ENCODE measurements around the gene SH3YL1. TPM values are rescaled to one million over a fixed set of nuclear protein-coding genes. Genes with fewer than 3 reads are reported as not detected.

The SH3YL1 gene
- polyA plus RNA-seq, 2 of the 4 experiments (the other 2 are of a cell fraction): 12.8 to 23.9 TPM

DNA sequence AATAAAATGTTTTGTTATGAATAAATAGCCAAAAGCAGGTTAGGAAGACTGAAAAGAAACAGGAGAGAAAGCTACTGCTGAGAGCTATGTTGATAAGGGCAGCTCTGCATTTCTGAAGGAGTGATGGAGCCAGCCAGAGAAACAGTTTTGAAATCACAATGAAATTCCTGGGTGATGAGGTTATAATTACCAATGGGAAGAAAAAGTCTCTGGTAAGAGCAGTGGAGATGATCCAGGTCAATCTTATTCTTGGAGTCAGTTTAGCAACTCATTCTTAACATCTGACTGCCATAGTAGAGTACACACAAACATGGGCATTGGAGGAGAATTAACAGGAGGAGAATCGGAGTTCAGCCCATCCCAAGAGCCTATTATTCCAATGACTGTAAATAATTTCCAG lies 21.7 kb upstream of the SH3YL1 start:
- ChIA-PET POLR2A (no interaction called here), CTCF (interaction anchor here (0.6 to 1.4 kb wide), 3 partner anchors 13 to 267 kb away, joined by 3 read pairs; no protein-coding TSS in a partner anchor)
- TF ChIP-seq HOXA7 (CRISPR knock-in tag; IDR thresholded peaks at IDR 0.05) (no peak), JUNB (IDR thresholded peaks at IDR 0.05) (no peak), ZNF302 (CRISPR knock-in tag; IDR thresholded peaks at IDR 0.05) (no peak), CHD2 (IDR thresholded peaks at IDR 0.05; ENCODE audit: low read length, partially characterized antibody) (no peak), NR3C1 (IDR thresholded peaks at IDR 0.05) (no peak), RNF2 (IDR thresholded peaks at IDR 0.05; ENCODE audit: borderline replicate concordance, low read depth) (no peak), RCOR1 (IDR thresholded peaks at IDR 0.05; ENCODE audit: low read depth, low read length) (no peak)
- TF ChIP-seq, protein P1, sequence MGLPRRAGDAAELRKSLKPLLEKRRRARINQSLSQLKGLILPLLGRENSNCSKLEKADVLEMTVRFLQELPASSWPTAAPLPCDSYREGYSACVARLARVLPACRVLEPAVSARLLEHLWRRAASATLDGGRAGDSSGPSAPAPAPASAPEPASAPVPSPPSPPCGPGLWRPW (IDR thresholded peaks at IDR 0.05): no peak
- WGBS (ENCODE audit: missing lambda C conversion rate): 96% methylated on average over 1 of the region's 1 CpG
- Histone ChIP-seq H3K4me1 (peaks cover 16% of the 10 kb centered on the region), H3K4me2 (no peak overlapping the region), H3K9me3 (no peaks in the 10 kb centered on the region), H3K4me3 (no peak overlapping the region), H3K27ac (no peak overlapping the region)
- FAIRE-seq (no peak), DNase-seq (ENCODE audit: low read depth in 1 of 2, low spot score in 1 of 2) (no peak), ATAC-seq (no peak)

DNA sequence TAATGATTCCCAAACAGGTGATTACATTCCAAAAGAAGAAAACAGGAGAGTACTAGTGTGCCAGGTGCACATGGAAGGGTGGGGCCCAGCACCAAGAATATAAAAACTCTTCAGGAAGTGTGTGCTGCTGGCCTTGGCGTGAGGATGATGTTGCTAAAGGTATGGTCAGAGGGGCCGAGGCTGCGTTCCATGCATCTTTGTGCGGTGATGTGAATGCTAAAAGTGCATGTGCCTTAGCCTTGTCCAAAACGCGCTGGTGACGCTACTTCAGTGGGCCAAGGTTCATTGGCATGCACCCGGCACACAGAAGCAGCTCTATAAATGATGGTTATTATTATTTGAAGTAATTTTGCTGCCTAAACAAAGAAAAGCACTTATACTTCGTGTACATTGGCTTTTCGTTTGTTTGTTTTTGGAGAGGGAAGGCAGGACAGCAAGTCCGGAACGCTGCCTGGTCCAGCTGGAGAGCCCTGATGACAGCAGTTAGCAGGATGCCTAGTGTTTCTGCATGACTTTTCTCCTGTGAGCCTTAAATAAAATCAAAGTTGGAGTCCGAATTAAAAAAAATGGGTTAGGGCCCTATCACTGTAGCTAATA lies 21.2 kb upstream of the SH3YL1 start:
- ATAC-seq (no peak), DNase-seq (ENCODE audit: low read depth in 1 of 2, low spot score in 1 of 2) (no peak), FAIRE-seq (no peak)
- Histone ChIP-seq H3K4me2 (no peak overlapping the region), H3K27ac (no peak overlapping the region), H3K4me3 (no peak overlapping the region), H3K9me3 (no peaks in the 10 kb centered on the region), H3K4me1 (peaks cover 16% of the 10 kb centered on the region)
- TF ChIP-seq CEBPB (IDR thresholded peaks at IDR 0.05): no peak
- no peak for TF ChIP-seq FOSB (CRISPR knock-in tag; IDR thresholded peaks at IDR 0.05)
- TF ChIP-seq TFCP2L1 (CRISPR knock-in tag; IDR thresholded peaks at IDR 0.05): no peak
- TF ChIP-seq, protein P2, sequence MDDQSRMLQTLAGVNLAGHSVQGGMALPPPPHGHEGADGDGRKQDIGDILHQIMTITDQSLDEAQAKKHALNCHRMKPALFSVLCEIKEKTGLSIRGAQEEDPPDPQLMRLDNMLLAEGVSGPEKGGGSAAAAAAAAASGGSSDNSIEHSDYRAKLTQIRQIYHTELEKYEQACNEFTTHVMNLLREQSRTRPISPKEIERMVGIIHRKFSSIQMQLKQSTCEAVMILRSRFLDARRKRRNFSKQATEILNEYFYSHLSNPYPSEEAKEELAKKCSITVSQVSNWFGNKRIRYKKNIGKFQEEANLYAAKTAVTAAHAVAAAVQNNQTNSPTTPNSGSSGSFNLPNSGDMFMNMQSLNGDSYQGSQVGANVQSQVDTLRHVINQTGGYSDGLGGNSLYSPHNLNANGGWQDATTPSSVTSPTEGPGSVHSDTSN (IDR thresholded peaks at IDR 0.05): no peak
- TF ChIP-seq KDM5A (IDR thresholded peaks at IDR 0.05): no peak
- TF ChIP-seq JUNB (IDR thresholded peaks at IDR 0.05): no peak
- TF ChIP-seq, protein P1 (IDR thresholded peaks at IDR 0.05): no peak
- TF ChIP-seq, protein P3, sequence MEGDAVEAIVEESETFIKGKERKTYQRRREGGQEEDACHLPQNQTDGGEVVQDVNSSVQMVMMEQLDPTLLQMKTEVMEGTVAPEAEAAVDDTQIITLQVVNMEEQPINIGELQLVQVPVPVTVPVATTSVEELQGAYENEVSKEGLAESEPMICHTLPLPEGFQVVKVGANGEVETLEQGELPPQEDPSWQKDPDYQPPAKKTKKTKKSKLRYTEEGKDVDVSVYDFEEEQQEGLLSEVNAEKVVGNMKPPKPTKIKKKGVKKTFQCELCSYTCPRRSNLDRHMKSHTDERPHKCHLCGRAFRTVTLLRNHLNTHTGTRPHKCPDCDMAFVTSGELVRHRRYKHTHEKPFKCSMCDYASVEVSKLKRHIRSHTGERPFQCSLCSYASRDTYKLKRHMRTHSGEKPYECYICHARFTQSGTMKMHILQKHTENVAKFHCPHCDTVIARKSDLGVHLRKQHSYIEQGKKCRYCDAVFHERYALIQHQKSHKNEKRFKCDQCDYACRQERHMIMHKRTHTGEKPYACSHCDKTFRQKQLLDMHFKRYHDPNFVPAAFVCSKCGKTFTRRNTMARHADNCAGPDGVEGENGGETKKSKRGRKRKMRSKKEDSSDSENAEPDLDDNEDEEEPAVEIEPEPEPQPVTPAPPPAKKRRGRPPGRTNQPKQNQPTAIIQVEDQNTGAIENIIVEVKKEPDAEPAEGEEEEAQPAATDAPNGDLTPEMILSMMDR (IDR thresholded peaks at IDR 0.05): no peak
- TF ChIP-seq CBX2 (IDR thresholded peaks at IDR 0.05; ENCODE audit: borderline replicate concordance, low read depth): no peak
- no peak for TF ChIP-seq POLR2AphosphoS2 (conservative IDR thresholded peaks at IDR 0.05; ENCODE audit: low read length)
- no peak for TF ChIP-seq ESRRA (IDR thresholded peaks at IDR 0.05; ENCODE audit: borderline replicate concordance, low read length)
- TF ChIP-seq CBX8 (IDR thresholded peaks at IDR 0.05): no peak
- no peak for TF ChIP-seq POLR2A (IDR thresholded peaks at IDR 0.05; ENCODE audit: low read length)
- TF ChIP-seq PHF8 (IDR thresholded peaks at IDR 0.05; ENCODE audit: borderline replicate concordance, low read depth): no peak
- WGBS (ENCODE audit: missing lambda C conversion rate): 83% methylated on average over 13 of the region's 13 CpGs
- ChIA-PET POLR2A (no interaction called here), CTCF (interaction anchor here (0.6 to 1.4 kb wide), 4 partner anchors 13 to 266 kb away, joined by 3 to 4 read pairs (median 3); no protein-coding TSS in a partner anchor)
